ENCODE results near the gene NPHP1.
"Not testable (repeated sequence)": the region's sequence is repeated elsewhere in the genome, so short reads cannot be mapped to it uniquely, and the experiment has no call there.

NPHP1 gene

DNA sequence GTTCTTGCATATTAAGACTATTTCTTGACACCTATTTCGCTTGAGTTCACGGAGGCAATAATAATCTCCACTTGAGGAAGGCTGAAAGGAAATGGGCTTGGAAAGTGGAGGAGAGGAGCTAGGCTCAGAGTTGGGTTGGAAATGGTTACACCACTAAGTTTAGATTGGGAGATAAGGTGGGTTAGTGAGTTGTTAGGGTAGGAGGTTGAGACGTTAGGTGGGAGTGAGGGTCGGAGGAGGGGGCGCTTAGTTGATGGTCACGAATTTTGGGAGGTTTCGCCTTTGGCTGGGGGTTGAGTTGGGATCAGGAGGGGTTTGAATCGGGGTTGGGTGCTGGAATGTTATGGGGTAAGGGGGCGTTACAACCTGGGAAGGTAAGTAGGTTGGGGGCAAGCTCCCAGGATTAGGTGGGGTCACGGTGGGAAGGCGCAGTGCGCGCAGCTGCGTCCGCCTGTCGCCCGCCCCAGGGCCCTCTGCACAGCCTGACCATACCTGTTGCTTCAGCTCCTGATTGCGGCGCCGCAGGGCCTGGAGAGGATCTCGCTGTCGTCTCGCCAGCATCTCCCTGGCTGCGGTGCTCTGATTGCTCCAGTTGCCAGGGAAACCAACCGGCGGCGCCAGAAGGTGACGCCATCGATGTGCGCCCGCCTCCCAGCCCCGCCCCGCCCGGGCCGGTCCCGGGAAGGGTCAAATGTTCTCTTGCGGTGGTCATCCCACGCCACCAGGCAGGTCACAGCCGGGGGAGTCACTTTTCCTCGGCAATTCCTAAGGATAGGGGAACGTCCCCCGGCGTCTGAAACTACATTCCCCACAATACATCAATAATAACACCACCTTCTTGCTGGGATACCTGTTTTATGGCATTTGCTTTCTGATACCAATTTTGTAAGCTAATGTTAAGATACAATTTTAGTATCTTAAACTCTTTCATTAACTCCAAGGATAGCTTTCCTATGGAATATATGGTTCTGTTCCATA lies at the start of gene NPHP1:
Gene NPHP1 (minus strand): TSS at position 606 of the 978 bp plus-strand sequence. CDS start 45 bp downstream, at position 561.
- DNase-seq, result peak; percentile 80 to 90

DNA sequence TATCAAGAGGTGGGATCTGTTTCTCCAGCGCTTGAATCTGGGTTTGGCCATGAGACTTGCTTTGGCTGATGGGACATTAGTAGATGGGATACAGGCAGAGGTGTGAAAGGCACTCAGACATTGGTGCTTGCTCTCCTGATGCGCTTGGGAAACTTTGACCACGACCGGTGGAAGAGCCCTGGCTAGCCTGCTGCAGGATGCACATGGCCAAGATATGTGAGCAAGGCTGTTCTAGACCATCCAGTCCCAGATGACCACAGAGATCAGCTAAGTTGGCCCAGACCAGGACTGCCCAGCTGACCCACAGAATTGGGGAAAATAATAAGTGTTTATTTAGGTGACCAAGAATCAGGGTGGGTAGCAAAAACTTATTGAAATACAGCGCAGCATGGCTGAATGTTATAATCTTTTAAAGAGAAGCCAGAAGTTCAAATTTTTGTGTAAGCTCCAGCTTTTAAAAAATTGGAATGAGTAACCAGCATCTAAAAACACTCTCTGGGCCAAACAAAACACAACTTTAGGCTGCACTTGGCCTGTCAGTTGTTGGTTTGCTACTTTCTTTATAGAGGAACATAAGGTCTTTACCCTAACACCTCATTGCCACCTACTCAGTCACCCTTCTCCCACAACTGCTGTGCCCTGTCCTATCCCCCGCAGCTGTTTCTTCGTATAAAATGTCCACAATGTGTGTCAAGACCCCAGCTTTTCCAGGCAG lies 43.4 kb upstream of the NPHP1 start:
- DNase-seq, result not testable (repeated sequence)

DNA sequence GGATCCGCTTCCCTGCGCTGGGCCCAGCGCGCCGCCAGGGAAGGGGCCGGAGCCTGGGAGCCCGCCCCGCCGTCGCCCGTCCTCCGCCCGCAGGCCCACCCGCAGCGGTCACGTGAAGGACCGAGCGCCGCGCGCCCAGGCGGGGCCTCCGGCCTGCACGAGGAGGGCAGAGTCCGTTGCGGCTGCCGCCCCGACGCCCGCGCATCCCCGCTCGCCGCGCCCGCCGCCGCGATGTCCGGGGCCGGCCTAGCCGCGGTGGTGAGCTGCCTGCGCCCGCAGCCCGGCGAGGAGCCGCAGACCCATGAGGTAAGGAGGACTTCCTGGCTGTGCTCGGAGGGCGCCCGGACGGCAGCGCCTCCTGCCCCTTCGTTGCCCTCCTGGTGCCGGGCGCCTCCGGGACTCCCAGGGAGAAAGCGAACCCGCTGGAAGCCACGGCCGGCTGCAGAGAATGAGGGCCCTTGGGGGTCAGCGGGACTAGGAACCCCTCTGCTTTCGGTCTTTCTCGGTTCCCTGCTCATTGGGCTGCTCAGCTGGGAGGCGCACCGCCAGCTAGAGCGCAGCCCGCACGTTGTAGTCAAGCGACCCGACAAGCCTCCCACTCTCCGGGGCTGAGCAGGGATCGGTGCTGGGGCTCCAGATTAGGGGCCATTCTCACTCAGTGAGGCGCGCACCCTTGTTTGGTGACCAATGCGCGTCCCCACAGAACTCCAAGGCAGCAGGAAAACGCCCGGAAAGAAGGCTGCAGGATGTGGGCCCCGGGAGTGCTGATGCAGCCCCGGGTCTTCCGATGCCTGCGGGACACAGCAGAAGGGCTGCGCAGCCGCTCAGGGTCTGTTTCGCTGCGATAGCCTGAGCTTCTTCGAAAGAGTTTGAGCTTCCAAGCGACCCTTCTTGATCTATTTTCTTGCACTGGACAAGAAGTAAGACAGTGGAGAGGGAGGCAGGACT lies 40.9 kb upstream of the NPHP1 start:
- DNase-seq, result not testable (repeated sequence)

DNA sequence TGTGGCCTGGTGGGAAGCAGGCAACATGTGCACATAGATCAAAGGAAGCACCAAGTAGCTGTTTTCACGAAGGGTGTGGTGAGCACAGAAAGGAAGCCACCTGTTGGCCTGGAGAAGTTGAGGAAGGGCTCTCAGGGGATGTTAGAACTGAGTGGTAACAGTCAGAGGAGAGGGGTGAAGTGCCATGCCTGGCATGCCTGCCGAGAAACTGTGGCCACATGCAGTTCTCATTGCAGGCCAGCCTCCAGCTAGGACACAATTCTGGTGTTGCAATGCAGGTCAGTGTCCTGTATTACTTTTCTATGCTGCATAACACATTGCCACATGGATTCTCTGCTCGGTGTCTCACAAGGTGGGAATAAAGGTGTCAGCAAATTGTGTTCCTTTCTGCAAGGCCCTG lies 38.5 kb upstream of the NPHP1 start:
- not testable (repeated sequence) for DNase-seq

DNA sequence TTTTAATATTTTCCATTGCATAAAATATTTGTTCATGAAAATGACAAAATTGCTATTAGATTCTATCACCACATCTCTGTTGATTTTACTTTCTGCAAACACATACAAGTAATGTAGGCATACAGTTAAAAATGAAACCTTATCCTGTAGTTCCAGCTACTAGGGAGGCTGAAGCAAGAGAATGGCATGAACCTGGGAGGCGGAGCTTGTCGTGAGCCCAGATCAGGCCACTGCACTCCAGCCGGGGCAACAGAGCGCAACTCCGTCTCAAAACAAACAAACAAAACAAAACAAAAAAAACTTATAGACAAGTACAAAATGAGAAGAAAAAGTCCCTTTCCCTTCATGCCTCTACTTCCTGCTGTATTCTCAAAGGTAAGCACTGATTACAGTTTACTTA lies 29.7 kb upstream of the NPHP1 start:
- DNase-seq, result not testable (repeated sequence)

DNA sequence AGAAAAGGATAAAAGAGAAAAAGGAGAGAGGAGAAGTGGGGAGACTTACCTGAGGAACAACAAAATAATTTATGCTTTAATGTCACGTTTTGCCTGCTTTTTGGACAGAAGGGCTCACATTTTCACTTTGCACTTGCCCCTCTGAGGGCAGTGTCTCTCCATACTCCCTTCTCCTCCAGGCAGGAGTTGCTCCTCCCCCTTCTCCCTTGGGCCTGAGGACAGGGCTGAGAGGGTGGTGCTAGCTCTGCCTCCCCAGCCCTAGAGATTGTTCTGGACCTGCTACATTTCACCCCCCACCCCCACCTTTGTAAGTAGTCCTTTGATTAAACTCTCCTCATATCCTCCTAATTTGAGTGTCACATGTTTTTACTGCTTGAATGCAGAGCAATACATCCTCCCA lies 25.1 kb upstream of the NPHP1 start:
- DNase-seq, result not testable (repeated sequence)

DNA sequence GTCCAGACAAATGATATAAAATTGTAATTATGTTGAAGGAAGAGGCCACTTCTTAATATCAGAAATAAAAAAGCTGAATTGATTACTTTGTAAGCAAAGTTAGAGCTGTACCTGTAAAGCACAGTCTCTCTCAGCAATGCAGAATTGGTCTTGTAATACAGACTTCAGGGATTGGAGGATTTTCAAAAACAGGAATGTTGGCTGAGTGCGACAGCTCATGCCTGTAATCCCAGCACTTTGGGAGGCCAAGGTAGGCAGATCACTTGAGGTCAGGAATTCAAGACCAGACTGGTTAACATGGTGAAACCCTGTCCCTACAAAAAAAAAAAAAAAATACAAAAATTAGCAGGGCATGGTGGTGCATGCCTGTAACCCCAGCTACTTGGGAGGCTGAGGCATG lies 17.8 kb upstream of the NPHP1 start:
- DNase-seq, result not testable (repeated sequence)

DNA sequence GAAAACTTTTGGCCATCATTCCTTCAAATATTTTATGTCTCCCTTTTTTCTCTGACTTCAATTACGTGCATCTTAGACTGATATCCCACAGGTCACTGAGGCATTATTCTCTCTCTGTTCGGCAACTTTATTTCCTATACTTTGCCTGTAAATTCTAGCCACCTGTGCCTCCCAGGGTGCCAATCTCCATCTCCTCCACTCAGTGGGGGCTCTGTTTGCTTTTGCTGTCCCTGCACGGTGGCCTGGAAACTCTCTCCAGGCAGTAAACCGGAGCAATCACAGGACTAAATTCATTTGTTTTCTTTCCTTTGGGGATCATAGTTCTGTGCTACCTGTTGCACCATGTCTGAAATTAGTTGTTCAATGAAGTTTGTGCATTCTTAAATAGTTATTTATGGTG lies 17.1 kb upstream of the NPHP1 start:
- DNase-seq, result peak in 1 of 2 experiments; percentile 8

DNA sequence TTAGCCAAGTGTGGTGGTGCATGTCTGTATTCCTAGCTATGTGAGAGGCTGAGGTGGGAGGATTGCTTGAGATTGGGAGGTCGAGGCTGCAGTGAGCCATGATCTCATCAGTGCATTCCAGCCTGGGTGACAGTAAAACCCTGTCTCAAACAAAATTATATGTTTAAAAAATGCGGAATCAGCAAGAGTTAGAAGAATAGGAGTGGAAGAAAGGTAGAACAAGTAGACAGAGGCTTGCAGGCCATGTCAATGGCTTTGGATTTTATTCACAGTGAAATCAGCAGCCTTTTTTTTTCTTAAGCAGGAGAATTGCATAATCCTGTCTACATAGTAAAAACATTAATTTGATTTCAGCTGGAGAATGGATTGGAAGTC lies 15.4 kb upstream of the NPHP1 start:
- DNase-seq, result no peak

DNA sequence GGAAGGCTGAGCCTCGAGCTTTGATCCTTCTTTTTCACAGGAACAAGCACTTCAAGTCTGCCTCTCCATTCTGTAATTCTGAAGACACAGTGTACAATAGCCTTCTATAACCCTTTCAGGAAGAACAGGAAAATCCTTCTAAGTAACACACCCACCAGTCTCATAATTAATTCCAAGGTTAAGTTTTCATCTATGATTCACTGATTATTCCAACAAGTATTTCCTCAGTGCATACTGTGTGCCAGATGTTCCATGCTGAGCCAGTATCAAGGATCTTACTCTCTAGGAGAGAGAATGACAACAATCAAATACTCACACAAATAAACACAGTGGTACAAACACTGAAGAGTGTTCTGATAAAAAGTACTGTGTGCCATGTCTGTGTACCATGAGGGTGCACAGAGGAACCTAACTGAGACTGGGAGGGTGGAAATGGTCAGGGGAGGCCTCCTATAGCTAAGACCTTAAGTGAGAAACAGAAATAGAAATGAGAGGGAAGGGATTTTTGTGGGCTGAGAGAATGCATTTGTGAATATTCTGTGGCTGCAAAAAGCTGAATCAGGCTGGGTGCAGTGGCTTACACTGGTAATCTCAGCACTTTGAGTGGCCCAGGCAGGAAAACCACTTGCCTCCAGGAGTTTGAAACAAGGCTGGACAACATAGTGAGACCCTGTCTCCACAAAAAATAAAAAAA lies 14.8 kb upstream of the NPHP1 start:
- DNase-seq, result no peak

DNA sequence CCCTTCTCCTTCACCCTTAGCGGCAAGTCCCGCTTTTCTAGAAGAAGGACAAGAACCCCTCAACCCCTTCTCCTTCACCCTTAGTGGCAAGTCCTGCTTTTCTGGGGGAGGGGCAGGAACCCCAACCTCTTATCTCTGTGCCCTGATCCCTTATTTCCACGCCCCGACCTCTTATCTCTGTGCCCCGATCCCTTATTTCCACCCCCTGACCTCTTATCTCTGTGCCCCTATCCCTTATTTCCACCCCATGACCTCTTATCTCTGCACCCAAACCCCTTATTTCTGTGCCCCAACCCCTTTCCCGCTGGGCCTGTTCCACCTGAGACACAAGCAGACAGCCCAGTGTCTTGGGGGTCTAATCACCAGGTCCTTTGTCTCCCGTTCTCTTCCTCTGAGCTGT lies 14.1 kb upstream of the NPHP1 start:
- not testable (repeated sequence) for DNase-seq

DNA sequence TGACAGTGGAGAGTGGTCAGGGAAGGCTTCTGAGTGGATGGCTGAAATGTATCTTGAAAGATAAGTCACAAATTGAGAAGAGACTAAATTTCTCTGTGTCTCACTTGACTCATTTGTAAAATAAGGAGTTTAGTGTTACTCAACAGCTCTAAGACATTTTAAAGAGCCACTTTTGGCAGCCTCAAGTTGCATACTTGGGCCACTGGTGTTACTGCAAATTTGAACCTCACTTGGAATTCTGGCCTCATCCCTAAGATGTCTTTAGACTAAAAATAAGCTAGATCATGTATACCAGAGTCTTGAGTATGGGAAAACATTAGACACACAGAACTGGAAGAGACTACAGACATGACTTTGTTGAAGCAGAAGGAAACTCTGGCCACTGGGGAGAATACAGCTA lies 12.0 kb upstream of the NPHP1 start:
- DNase-seq, result no peak

DNA sequence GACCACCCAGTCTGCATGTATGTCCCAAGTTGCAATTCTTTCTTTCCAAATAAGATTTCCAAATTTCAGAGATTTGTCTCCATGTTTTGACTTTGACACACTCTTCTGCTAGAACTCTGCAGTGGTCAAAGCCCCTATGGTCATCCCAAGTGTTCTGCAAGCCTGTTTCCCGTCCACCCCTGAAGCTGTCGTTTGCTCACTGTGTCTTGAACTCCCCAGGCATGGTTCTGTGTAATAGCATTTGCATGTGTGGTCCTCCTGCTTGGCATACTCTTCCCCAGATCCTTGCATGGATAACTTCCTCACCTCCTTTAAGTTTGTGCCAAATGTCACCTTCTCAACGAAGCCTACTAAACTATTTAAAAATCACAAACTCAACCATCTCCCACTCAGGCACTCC lies 11.4 kb upstream of the NPHP1 start:
- DNase-seq, result no peak

DNA sequence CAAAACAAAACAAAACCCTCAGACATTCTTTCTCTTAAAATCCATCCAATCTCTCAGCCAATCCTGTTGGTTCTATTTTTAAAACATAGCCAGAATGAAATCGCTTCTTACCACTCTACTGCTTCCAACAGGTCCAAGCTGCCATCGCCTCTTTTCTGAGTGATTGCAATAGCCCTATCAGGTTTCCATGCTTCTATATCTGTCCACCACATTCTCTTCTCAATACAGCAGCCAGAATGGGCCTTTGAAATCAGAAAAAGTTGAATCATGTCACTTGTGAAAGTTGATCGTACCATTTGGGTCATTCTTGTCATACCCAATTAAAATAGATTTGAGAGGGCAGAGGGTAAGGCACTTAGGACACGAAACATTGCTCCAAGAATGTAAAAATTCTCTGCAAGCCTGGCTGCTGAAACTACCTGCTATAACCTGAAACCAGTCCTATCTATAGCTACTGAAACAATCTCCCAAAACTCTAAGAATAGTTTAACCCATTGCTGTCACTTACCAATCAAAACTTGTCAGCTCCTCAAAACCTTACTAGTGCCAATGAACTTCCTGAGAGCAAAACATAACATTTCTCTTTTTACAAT lies 10.8 kb upstream of the NPHP1 start:
- DNase-seq, result no peak

DNA sequence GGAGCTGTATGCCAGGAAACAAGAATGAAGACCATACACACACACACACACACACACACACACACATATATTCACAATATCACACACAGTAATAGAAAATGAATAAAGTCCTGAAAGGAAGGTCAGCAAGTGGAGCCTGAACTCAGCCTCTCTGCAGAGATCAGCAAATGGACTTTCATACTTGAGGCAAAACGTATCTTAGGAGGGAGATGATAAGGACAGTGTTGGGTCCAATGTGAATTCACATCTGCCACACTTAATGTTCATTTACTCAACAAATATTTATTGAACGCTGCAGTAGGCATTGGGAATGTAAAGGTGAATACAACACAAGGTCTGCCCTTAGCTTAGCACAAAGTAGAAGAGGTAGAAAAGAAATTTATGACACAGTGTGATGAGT lies 10.3 kb upstream of the NPHP1 start:
- no peak for DNase-seq

DNA sequence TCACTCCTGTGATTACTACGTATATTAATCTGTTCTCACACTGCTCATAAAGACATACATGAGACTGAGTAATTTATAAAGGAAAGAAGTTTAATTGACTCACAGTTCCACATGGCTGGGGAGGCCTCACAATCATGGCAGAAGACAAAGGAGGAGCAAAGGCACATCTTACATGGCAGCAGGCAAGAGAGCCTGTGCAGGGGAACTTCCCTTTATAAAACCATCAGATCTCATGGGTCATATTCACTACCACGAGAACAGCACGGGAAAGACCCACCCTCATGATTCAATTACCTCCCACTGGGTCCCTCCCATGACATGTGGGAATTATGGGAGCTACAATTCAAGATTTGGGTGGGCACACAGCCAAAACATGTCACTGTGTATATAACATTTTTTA lies 8.7 kb upstream of the NPHP1 start:
- not testable (repeated sequence) for DNase-seq

DNA sequence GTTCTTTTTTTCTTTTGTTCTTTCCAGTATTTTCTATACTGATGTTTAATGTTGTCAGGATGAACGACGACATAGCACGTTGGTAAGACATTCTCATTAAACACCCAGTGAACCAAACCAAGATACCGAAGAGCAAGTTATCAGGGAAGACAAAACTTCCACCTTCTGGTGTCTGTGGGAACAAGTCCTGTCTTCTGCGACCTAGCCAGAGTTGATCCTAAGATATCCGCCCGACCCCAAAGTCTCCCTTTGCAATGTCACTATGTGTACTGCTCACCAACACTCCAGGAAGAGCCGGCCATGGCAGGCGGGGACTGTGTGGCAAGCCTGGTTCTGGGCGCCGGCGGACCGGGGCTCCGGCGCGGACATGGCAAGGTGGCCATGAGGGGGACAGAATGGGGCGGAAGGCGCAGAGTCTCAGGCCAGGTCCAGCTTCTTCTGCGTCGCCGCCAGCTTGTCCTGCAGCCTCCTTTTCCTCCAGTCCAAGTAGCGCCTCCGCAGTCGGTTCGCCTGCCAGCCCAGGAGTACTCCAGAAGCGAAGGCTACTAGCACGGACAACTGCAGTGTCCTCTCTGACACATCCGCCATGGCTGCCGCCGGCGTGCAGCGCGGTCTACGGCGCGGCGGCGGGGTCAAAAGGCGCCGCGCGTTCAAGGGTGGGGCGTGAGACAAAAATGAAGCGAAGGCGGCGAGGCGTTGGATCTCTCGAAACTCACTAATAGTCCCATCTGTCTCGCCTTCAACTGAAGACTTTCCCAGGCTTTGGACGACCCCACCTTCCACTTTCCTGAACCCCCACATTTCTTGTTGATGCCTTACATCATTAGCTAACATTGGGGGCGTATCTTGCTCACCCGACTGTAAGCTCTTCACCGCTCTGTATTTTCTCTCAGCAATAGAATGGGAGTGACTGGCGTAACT lies 7.4 kb upstream of the NPHP1 start, which contains the start of gene MTLN:
Gene MTLN (minus strand): TSS at position 610 of the 921 bp plus-strand sequence. CDS start 22 bp downstream, at position 588.
- peak; percentile 59 to 72 for DNase-seq

DNA sequence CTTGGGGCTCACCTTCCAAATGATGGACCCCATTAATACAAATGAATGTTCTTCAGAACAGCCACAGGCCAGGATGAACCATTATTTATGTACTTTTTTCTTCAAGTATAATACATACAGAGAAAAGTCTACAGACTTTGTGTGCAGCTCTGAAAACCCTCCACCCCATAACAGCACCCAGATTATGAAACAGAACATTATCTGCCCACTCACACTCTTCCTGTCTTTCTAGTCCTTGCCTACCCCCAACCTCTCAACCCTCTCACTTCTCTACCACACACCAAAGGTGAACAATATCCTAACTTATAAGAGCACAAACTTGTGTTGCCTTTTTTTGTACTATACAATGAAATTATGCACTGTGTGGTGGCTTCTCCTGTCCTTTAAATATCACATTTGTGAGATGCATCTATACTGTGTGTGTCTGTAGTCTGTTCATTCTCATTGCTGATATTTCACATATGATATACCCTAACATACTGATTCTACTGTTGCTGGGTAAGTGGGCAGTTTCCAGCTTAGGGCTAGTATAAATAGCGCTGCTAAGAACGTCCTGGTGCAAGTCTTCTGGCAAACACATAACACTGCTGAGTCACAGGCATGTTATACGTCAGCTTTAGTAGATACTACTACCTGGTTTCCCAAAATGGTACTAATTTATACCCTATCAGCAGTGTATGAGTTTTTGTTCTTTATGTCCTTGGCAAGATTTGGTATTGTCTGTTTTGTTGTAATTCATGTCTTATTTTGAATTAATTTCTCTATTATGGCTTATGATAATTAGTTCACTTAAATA lies 1.0 kb upstream of the NPHP1 start:
- no peak for DNase-seq

DNA sequence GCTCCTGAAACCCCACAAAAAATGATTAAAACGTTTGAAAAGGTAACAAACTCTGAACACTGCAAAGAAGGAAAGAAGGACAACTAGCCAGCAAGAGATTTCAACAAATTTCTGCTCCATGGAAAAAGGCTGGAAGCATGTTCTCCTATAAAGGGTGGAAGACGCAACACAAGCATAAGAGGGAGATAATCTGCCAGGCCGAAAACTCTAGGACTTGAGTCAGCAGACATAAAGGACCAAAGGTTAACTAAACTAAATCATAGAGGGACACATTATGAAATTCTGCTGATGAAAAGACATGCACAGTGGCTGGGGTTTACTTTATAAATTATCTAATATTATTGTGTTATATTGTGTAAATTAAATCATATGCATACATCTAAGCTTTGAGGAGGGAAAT lies 6.8 kb downstream of the NPHP1 start:
- DNase-seq, result no peak

DNA sequence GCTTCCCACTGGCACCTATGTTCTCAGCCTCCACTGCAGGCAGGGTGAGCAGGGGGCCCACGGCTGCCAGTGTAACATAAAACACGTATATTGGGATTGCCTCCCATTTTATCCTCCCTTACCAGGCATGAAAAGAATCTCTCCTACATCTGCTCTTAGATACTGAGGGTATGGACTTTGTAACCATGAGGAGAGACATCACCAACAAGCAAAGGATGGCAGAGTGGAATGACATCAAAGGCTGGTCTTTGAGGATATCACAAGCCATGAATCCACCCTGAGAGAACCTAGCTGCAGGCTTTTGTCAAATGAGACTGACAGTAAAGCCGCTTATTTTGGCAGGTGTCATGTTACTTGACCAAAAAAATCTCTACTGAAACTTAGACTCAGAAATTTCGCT lies 7.4 kb downstream of the NPHP1 start:
- no peak for DNase-seq
